Sigmoid colon (tissue), 7 donors: ENCODE data around the gene TMEFF2. TPM values are rescaled to one million over a fixed set of nuclear protein-coding genes. Genes with fewer than 3 reads are reported as not detected.

ENCODE experiments used
- DNase-seq: peaks from one replicate; pipeline ENCODE4 v3.0.0-alpha.2; 2019
- H3K27ac ChIP-seq, 4 donors: fragments of 200-600 bp; sonication (generic); one replicate each; pipeline ENCODE4 v1.5.1; 2016 to 2019; ENCODE audit warnings: mild to moderate bottlenecking in 1 of 4
- H3K27me3 ChIP-seq, 3 donors: fragments of 200-600 bp; sonication (generic); one replicate each; pipeline ENCODE4 v1.5.1; 2019; ENCODE audit warnings: mild to moderate bottlenecking in 1 of 3
- H3K36me3 ChIP-seq, 4 donors: fragments of 200-600 bp; sonication (generic); one replicate each; pipeline ENCODE4 v1.5.1; 2016 to 2019
- H3K4me1 ChIP-seq, 4 donors: fragments of 200-600 bp; sonication (generic); one replicate each; pipeline ENCODE4 v1.5.1; 2017 to 2019
- H3K4me3 ChIP-seq, 4 donors: fragments of 200-600 bp; sonication (generic); one replicate each; pipeline ENCODE4 v1.5.1; 2017 to 2019; ENCODE audit warnings: mild to moderate bottlenecking in 2 of 4, moderate library complexity in 1 of 4
- H3K9me3 ChIP-seq, 4 donors: fragments of 200-600 bp in 3 of 4; sonication (generic) in 3 of 4; one replicate each; pipeline versions ENCODE4 v1.5.1 to v1.6.1; 2013 to 2019
- EP300 ChIP-seq, 4 donors: sonication (generic); formaldehyde crosslinking; IDR thresholded peaks; one replicate each; pipeline ENCODE4 v1.6.1; 2017; ENCODE audit warnings: antibody characterized with exemption in 4 of 4
- POLR2A ChIP-seq, 2 donors: fragments of 450-650 bp; IDR thresholded peaks; one replicate each; pipeline ENCODE4 v1.6.1; 2016; ENCODE audit warnings: antibody characterized with exemption in 2 of 2, mild to moderate bottlenecking in 2 of 2, moderate library complexity in 2 of 2
- POLR2AphosphoS5 ChIP-seq, 4 donors: sonication (generic); formaldehyde crosslinking; IDR thresholded peaks; one replicate each; pipeline ENCODE4 v1.6.1; 2017; ENCODE audit warnings: antibody characterized with exemption in 4 of 4
- WGBS, 2 donors: extraction: QIAGEN DNeasy Blood & Tissue Kit; methylation state at CpG; one replicate each; pipeline ENCODE4 v1.1.7; 2013; 5-methylcytosine and 5-hydroxymethylcytosine counted together
- intact Hi-C: fragments of 100-400 bp; cut with DNase I; formaldehyde crosslinking; loops from one replicate; pipeline ENCODE4 v1.15.1; 2023
- polyA plus RNA-seq, 3 donors: library from polyadenylated mRNA; stranded (reverse); fragments of 200-250 nt; gene quantifications; one replicate each; pipeline ENCODE4 v1.2.3, GENCODE V29; 2013
- total RNA-seq, 4 donors: library from RNA; depleted of rRNA; stranded (reverse); fragments of >200 nt; gene quantifications; one replicate each; pipeline ENCODE4 v1.1.0, GENCODE V29; 2016
- TF ChIP-seq, protein P1 (sequence below), 4 experiments: fragments of 450-650 bp in 3 of 4; fragments of 200-600 bp in 1 of 4; IDR thresholded peaks; one replicate each; pipeline ENCODE4 v1.5.1; 2016 to 2019; ENCODE audit warnings: antibody characterized with exemption in 4 of 4, mild to moderate bottlenecking in 3 of 4, moderate library complexity in 2 of 4
- donor health status: healthy with polysubstance abuse.
- donor health status: Bipolar disorder and iron deficiency.
- donor health status: healthy.

The TMEFF2 gene
- total and polyA plus RNA-seq, 7 donors = 0.16 to 1.4 (median 0.32) TPM; not detected in 1

DNA sequence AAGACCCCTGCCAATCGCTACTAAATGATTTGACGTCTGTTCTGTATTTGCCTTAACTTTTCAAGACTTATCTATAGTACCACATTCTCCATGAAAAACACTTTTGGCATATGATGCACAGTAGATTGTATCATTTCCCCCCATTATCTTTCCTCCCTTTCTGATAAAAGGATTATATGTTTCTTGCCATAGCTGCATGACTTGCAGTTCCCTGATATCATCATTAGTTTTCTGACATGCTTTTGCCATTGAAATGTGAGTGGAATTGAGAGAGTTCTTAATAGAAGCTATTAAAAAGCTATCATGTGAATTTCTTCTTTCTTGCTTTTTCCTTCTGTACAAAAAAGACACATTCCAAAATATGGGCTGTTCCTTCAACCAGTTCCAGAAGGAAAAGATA, 130.3 kb downstream of the TMEFF2 start:
- no peaks in the 10 kb centered on the region for H3K4me1 ChIP-seq
- no peak overlapping the region for H3K27ac ChIP-seq
- TF ChIP-seq, protein P1, sequence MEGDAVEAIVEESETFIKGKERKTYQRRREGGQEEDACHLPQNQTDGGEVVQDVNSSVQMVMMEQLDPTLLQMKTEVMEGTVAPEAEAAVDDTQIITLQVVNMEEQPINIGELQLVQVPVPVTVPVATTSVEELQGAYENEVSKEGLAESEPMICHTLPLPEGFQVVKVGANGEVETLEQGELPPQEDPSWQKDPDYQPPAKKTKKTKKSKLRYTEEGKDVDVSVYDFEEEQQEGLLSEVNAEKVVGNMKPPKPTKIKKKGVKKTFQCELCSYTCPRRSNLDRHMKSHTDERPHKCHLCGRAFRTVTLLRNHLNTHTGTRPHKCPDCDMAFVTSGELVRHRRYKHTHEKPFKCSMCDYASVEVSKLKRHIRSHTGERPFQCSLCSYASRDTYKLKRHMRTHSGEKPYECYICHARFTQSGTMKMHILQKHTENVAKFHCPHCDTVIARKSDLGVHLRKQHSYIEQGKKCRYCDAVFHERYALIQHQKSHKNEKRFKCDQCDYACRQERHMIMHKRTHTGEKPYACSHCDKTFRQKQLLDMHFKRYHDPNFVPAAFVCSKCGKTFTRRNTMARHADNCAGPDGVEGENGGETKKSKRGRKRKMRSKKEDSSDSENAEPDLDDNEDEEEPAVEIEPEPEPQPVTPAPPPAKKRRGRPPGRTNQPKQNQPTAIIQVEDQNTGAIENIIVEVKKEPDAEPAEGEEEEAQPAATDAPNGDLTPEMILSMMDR (IDR thresholded peaks at IDR 0.05) = no peak
- no peak for TF ChIP-seq POLR2A (IDR thresholded peaks at IDR 0.05)
- TF ChIP-seq POLR2AphosphoS5 (IDR thresholded peaks at IDR 0.05) = no peak
- TF ChIP-seq EP300 (IDR thresholded peaks at IDR 0.05) = no peak
- DNase-seq = no peak
- no peaks in the 10 kb centered on the region for H3K9me3 ChIP-seq
- H3K36me3 ChIP-seq = no peaks in the 10 kb centered on the region
- WGBS, 2 donors = 90 to 92% methylated on average over 2 of the region's 2 CpGs
- intact Hi-C loops = no loop called here
- no peak overlapping the region for H3K4me3 ChIP-seq
- H3K27me3 ChIP-seq = no peaks in the 10 kb centered on the region

DNA sequence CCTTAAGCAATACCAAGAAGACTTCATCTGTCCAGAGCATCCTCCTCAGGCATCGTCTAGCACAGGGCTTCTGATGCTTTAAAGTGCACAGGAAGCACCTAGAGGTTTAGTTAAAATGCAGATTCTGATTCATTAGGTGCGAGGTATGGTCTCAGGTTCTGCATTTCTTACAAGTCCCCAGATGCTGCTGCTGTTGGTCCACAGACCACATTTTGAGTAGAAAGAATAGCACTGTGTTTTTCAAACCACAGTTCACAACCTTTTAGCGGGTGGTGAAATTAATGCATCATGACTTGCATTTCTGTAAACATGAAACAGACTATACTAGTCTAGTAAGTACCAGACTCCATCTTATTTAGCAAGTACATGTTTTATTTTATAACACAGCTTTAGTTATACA, 134.6 kb downstream of the TMEFF2 start:
- H3K36me3 ChIP-seq = no peaks in the 10 kb centered on the region
- H3K4me1 ChIP-seq = no peaks in the 10 kb centered on the region
- no peaks in the 10 kb centered on the region for H3K9me3 ChIP-seq
- H3K27me3 ChIP-seq = no peaks in the 10 kb centered on the region
- no peak for DNase-seq
- TF ChIP-seq, protein P1 (IDR thresholded peaks at IDR 0.05) = no peak
- TF ChIP-seq EP300 (IDR thresholded peaks at IDR 0.05) (no peak), POLR2AphosphoS5 (IDR thresholded peaks at IDR 0.05) (no peak), POLR2A (IDR thresholded peaks at IDR 0.05) (no peak)
- H3K27ac ChIP-seq = no peak overlapping the region
- H3K4me3 ChIP-seq = no peak overlapping the region
- 36 to 73% methylated on average over 3 of the region's 3 CpGs for WGBS, 2 donors
- intact Hi-C loops = no loop called here

DNA sequence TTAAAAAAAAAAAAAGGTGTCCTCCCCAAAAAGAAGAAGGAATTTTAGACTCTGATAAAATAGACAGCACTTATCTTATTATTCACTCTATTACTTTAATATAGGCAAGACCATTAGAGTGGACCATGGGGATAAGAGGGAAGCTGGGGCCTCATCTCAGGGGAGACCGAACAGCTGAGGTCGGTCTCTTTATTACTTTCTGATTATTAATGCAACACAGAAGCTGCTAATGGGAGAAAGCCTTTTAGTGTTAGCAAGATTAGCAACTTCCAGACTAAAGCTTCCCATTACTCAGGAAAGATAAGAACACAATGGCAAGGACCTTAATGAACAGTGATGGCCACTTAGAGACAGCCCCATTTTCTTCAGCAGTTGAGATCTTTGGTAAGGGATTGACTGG, 135.5 kb downstream of the TMEFF2 start:
- TF ChIP-seq POLR2AphosphoS5 (IDR thresholded peaks at IDR 0.05) (no peak), EP300 (IDR thresholded peaks at IDR 0.05) (no peak), POLR2A (IDR thresholded peaks at IDR 0.05) (no peak)
- TF ChIP-seq, protein P1 (IDR thresholded peaks at IDR 0.05) = no peak
- H3K27ac ChIP-seq = no peak overlapping the region
- intact Hi-C loops = no loop called here
- no peaks in the 10 kb centered on the region for H3K27me3 ChIP-seq
- no peaks in the 10 kb centered on the region for H3K36me3 ChIP-seq
- WGBS, 2 donors = 92 to 95% methylated on average over 2 of the region's 2 CpGs
- H3K9me3 ChIP-seq = no peaks in the 10 kb centered on the region
- no peaks in the 10 kb centered on the region for H3K4me1 ChIP-seq
- no peak overlapping the region for H3K4me3 ChIP-seq
- no peak for DNase-seq

DNA sequence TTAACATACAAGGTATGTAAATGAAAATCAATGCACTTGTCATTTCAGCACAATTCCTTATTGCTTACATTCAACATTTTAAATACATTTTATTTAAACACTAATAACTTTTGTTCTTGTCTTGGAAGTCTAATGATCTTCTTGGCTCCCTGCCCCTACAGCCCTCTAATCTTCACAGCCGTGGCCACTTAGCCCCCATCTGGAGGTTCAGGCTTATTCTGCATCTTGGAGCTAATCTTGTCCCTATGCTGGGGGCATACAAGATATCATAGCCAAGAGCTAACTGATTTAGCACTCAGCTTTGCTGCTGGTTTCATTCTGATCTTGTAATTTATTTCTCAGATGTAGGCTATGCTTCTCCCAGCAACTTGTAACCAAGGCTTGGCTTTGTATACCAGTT, 140.8 kb downstream of the TMEFF2 start:
- no peaks in the 10 kb centered on the region for H3K27me3 ChIP-seq
- no peak overlapping the region for H3K27ac ChIP-seq
- H3K4me1 ChIP-seq = no peaks in the 10 kb centered on the region
- TF ChIP-seq POLR2A (IDR thresholded peaks at IDR 0.05) = no peak
- no peak for TF ChIP-seq EP300 (IDR thresholded peaks at IDR 0.05)
- TF ChIP-seq POLR2AphosphoS5 (IDR thresholded peaks at IDR 0.05) = no peak
- TF ChIP-seq, protein P1 (IDR thresholded peaks at IDR 0.05) = no peak
- no peak overlapping the region for H3K4me3 ChIP-seq
- WGBS, 2 donors = 73 to 79% methylated on average over 1 of the region's 1 CpG
- no peaks in the 10 kb centered on the region for H3K9me3 ChIP-seq
- intact Hi-C loops = no loop called here
- H3K36me3 ChIP-seq = no peaks in the 10 kb centered on the region
- DNase-seq = no peak

DNA sequence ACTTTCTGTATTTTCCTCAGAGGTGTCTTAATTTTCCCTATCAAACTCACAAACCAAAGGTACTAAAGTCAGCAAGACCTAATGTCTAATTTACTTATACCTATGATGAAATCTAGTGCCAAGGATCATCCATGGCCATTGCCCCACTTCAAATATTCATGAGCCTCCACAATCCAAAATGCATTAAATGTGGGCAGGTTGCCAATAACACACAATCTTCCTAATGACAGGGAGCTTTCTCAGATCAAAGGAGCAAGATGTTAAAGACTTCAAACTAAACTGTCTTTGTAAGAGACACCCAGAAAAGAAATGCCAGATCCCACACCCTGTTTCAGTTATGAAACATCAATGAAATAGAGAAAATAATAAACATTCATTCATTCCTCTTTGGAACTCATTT, 143.2 kb downstream of the TMEFF2 start:
- no peak overlapping the region for H3K4me3 ChIP-seq
- no peak for DNase-seq
- no peaks in the 10 kb centered on the region for H3K9me3 ChIP-seq
- no peaks in the 10 kb centered on the region for H3K4me1 ChIP-seq
- no peaks in the 10 kb centered on the region for H3K36me3 ChIP-seq
- TF ChIP-seq POLR2A (IDR thresholded peaks at IDR 0.05) = no peak
- TF ChIP-seq EP300 (IDR thresholded peaks at IDR 0.05) = no peak
- TF ChIP-seq POLR2AphosphoS5 (IDR thresholded peaks at IDR 0.05) = no peak
- TF ChIP-seq, protein P1 (IDR thresholded peaks at IDR 0.05) = no peak
- no peak overlapping the region for H3K27ac ChIP-seq
- intact Hi-C loops = no loop called here
- H3K27me3 ChIP-seq = no peaks in the 10 kb centered on the region
